Skin epidermis (tissue), 12 donors: ENCODE data around the gene SLCO3A1.
"Not testable (repeated sequence)": the region's sequence is repeated elsewhere in the genome, so short reads cannot be mapped to it uniquely, and the experiment has no call there.

Experiments used
- H3K27ac ChIP-seq, 21 experiments: fragments of 200-600 bp; sonication (generic) in 11 of 21; one replicate each; pipeline ENCODE4 v1.5.0; 2020; ENCODE audit warnings: mild to moderate bottlenecking in 3 of 21, inconsistent platforms in 2 of 21, moderate library complexity in 2 of 21
- H3K4me3 ChIP-seq, 7 experiments: fragments of 200-600 bp; sonication (generic) in 2 of 7; one replicate each; pipeline ENCODE4 v1.5.0; 2020; ENCODE audit warnings: inconsistent platforms in 2 of 7, mild to moderate bottlenecking in 2 of 7, moderate library complexity in 1 of 7

Gene SLCO3A1

DNA sequence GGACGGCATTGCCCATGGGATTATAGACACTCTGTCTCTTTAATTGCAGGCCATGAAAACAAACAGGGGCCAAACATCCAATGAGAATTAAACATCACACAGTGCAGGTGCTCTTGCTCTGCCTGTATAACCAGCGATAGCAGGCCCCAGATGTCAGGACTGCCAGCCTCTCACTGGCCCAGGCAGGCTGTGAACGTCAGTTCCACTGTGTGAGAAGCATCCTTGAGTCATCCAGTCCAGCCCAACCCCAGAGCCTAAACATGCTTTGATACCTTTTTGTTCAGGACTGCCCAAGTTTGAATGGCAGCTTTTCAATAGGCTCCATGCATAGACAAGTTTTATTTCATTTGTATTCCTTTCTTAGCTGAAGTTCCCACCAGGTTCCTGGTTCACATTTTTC is 189.8 kb downstream of the SLCO3A1 start:
- peak overlapping the region in 11 of 21 experiments; percentile 4 to 70 (median 43) for H3K27ac ChIP-seq
- no peak overlapping the region for H3K4me3 ChIP-seq

GRCh38 chr15:92044203-92044909 is 190.8 kb downstream of the SLCO3A1 start:
- H3K27ac ChIP-seq, result peak overlapping the region in 16 of 21 experiments; percentile 7 to 70 (median 56)

DNA sequence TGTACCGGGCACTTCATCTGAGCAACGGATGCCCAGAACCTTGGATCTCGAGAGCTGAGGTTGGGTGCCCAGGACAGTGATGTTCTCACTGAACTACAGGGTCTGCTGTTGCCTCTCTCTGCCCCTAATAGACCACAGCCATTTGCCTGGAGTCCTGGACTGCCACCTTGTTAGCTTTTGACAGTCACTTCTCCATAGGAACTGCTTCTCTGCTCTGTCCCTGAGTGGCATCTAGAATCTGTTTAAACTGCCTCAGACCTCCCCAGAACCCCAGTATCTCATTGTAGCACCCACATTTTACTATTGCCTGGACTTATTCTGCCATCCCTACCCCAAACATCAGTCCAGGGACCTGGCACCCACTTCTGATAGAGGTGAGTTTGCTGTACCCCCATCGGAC is 194.4 kb downstream of the SLCO3A1 start:
- no peak overlapping the region for H3K4me3 ChIP-seq
- peak overlapping the region in 3 of 21 experiments; percentile 1 to 38 (median 37) for H3K27ac ChIP-seq

More at GRCh38 chr15:92044203-92044909, 190.8 kb downstream of the SLCO3A1 start:
- H3K4me3 ChIP-seq, result no peak overlapping the region

DNA sequence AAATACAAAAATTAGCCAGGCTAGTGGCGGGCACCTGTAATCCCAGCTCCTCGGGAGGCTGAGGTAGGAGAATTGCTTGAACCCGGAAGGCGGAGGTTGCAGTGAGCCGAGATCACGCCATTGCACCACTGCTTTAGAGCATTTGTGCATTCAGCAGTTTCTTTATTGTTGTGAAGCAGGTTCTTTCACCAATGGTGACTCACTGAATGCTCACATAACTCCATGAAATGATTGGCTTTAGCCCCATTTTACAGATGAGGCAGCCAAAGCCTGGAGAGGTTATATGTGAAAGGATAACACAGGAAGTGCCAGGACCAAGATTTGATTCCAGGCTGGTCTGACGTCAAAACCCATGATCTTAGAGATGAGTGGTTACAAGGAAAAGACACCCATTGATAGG is 195.2 kb downstream of the SLCO3A1 start:
- Histone ChIP-seq H3K4me3 (no peak overlapping the region), H3K27ac (peak overlapping the region in 1 of 21 experiments; percentile 43)

DNA sequence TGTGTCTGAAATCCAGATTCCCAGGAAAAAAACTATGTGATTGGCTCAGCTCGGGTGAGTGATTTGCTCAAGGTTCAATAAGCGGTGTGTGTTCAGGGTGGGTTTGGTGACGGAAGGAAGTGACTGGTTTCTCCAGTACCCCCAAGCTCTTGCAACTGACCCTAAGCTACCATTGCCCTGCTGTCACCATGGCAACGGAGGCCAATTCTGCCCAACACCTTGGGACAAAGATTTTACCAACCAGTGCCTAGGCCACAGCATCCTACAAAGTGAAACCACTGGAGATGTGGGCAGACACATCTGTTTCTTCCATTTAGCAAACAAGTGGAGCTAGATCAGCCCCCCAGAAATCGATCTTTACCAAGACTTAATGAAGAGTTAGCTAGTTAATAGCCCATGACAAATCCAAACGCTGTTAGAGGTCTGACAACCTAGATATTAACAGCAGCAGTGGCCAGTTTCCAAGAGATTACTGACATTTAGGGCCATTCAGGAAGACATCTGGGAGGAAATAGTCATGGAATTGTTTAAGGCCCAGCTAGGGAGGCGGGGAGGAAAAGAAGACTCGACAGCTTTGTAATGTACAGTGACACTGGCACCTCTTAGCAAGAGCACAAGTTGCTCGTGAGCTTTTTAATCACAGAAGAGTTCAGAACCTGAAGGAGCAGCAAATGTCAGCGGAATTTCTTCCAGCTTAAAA is 195.9 kb downstream of the SLCO3A1 start:
- H3K4me3 ChIP-seq, result no peak overlapping the region
- peak overlapping the region in 8 of 21 experiments; percentile 1 to 54 (median 26) for H3K27ac ChIP-seq

DNA sequence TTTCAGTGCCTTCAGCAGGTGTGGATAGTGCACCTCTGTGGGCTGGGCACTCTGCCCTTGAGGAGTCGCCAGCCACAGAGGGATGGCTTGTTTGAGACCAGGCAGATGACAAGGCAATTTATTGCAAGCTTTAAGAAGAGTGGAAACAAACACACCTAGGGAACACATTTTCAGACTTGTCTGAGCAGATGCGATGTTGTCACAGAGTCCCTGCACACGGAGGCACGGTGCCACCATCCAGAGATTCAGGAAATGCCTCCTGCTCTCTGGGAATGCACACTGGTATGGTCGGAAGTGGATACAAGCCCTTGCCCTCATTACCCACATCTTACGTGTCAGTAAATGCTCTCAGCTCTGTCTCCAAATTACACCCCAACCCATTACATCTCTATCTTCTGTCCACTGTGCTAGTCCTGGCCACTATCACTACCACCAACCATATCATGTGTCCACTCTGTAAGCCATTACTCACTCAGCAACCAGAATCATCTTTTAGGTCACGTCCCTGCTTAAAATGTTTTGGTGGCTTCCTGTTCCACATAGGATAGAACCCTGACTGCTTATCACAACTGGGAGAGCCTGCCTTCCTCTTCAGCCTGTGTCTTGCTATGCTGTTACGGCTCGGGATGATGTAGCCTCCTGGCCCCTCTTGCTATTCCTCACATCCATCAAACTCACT is 196.9 kb downstream of the SLCO3A1 start:
- H3K27ac ChIP-seq, result peak overlapping the region in 7 of 21 experiments; percentile 1 to 54 (median 20)
- no peak overlapping the region for H3K4me3 ChIP-seq

DNA sequence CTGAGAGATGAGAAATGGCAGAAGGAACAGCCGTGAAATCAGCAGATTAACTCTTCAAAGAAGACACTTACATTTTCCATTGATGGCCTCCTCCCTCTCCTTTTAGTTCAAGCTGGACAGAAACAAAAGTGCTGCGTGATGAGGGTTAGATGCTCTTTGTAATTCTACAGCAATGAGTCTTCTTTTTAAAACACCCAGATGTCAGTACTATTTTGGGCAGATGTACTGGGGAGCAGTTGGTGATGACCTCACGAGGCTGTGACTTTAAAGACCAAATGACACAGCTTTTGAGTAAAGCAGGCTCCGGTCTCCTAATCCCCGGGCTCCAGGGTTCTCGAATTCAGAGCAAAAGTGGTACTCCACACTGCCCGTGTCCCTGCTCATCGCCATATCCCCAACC is 198.2 kb downstream of the SLCO3A1 start:
- no peak overlapping the region for H3K4me3 ChIP-seq
- peak overlapping the region in 1 of 21 experiments; percentile 12 for H3K27ac ChIP-seq

GRCh38 chr15:92053753-92054316 is 200.3 kb downstream of the SLCO3A1 start:
- Histone ChIP-seq H3K27ac (no peak overlapping the region), H3K4me3 (no peak overlapping the region)

DNA sequence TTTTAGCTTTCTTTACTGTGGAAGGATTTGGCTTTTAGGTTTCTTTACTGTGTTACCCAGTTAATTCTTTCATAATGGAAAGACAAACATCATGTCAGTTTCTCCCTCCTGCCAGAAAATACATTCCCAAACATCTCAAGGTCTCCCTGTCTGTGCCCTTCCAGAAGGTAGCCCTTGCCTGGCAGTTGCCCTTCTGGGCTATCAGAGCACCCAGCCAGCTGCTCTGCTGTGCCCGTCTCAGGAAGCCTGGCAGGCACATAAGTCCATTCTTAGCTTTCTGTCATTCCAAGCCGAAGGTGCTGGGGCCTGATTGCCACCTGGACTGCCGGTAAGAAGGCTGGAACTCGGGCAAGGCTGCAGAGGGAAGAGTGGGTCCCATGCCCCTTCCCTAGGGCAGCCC is 203.4 kb downstream of the SLCO3A1 start:
- no peak overlapping the region for H3K27ac ChIP-seq
- no peak overlapping the region for H3K4me3 ChIP-seq

DNA sequence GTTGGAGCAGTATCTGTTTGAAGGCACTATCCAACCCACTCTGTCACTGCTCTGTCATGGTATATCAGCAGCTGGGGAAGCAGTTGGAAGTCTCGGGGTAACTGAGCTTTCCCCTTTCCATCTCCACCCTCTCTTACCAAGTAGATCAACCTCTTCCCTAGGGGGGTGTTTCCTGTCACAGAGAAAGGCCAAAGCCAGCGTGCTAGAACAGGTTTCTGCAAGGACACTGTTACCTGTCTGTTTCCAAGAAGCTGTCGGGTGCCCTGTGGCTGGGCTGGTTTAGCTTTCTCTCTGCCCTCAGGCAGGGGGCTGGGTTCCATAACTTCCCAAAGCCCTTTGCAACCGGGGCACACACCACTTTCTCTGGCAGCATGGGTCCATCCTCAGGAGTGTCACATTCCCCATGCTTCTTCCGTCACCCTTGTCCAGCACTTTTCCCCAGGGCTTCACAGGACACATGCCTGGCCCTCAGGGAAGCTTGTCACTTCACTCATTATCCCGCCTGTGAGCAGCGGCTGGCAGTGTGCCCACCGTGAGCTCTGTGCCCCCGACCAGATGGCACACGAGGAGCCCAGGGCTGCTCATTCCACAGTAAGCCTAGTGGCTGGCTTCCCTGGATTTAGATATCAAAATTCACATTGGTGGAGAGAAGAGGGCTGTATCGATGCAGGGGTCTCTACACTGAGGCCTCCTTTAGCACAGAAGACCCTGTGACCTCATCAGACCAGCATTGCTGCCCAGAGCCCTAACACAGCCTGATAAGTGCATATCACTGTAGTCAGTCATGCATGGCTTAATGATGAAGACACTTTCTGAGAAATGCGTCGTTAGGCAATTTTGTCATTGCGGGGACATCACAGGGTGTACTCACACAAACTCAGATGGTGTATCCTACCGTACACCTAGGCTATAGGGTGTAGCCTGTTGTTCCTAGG is 205.8 kb downstream of the SLCO3A1 start:
- H3K4me3 ChIP-seq, result no peak overlapping the region
- H3K27ac ChIP-seq, result no peak overlapping the region

- not testable (repeated sequence) for H3K4me3 ChIP-seq, H3K27ac ChIP-seq
Measured at GRCh38 chr15:92059971-92060311, 206.4 kb downstream of the SLCO3A1 start.

DNA sequence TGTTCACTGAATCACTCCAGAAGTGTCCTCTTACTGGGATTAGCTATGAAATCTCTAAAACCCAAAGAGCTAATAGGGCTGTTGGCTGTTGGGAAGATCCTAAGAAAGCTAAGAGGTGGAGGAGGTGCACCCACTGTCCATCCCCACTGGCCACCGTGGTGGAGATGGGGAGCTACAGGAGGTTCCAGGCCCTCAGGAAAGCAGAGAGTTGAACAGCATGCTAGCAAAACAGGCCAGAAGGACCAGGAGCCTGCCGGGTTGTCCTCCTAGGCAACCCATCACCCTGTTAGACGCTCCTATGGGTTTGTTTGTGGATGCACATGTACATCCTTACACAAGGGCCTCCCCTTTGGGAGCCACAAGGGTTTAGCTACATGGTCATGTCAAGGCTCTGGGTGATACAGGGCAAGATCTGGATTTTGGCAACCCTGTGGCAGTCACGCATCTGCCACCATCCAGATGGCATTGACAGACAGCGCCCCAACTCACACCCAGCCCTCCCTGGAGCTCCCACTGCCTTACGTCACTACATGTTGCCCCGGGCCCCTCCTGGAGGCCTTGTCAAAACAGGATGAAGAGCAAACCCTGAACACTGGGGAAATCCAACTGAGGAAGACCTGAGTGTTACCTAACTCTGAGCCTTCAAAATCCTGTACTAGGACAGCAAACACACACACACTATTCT is 208.1 kb downstream of the SLCO3A1 start:
- H3K4me3 ChIP-seq, result no peak overlapping the region
- H3K27ac ChIP-seq, result no peak overlapping the region

DNA sequence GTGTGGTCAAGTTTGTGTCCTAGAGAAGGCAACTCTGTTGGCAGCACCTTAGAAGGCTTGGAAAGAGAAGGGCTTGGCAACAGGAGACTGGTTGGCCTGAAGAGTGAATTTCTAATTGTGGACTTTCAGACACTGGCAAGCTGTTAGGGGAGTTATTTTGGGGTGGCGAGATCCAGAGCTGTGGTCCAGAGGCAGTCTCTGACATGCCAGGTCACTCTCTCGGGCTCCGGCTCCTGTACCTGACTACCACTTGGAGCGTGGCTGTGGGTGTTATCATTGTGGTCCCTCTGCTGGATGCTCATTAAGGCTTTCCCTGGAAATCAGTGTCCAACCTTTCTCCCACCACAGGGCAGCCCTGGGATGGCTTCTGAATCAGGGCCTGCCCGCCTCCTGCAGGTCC is 209.0 kb downstream of the SLCO3A1 start:
- H3K4me3 ChIP-seq, result no peak overlapping the region
- no peak overlapping the region for H3K27ac ChIP-seq

GRCh38 chr15:92068121-92068520 is 214.6 kb downstream of the SLCO3A1 start:
- Histone ChIP-seq H3K4me3 (no peak overlapping the region), H3K27ac (peak overlapping the region in 2 of 21 experiments; percentile 6 to 83)

GRCh38 chr15:92069308-92070250 is 216.1 kb downstream of the SLCO3A1 start:
- peak overlapping the region in 4 of 7 experiments; percentile 0 to 23 (median 15) for H3K4me3 ChIP-seq
- H3K27ac ChIP-seq, result peak overlapping the region in 20 of 21 experiments; percentile 24 to 89 (median 68)

DNA sequence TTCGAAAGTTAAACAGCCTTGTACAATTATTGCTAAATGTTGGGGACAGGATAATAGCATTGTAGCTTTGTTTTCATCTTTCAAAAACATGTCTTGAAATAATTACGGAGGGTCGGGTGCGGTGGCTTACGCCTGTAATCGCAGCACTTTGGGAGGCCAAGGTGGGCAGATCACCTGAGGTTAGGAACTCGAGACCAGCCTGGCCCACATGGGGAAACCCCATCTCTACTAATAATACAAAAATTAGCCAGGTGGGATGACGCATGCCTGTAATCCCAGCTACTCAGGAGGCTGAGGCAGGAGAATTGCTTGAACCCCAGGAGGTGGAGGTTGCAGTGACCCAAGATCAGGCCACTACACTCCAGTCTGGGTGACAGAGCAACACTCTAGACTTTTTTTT is 216.7 kb downstream of the SLCO3A1 start:
- peak overlapping the region in 4 of 7 experiments; percentile 0 to 23 (median 15) for H3K4me3 ChIP-seq
- peak overlapping the region in 20 of 21 experiments; percentile 24 to 89 (median 68) for H3K27ac ChIP-seq

- Histone ChIP-seq H3K4me3 (no peak overlapping the region), H3K27ac (peak overlapping the region in 9 of 21 experiments; percentile 6 to 84 (median 67))
Measured at GRCh38 chr15:92071045-92071634, 217.6 kb downstream of the SLCO3A1 start.
